Endodermal cell (in vitro differentiated cells): ENCODE measurements around the gene PCGF3. TPM values are rescaled to one million over a fixed set of nuclear protein-coding genes. Genes with fewer than 3 reads are reported as not detected.
A peak's percentile ranks its signal among the peaks of the same experiment; 100 is the strongest.

Experiments
- DNase-seq: peaks from one replicate; pipeline ENCODE4 v3.0.0-alpha.2; 2017
- H3K27ac ChIP-seq: 2 replicates; pipeline ENCODE4 v1.5.1; 2013; ENCODE audit warnings: mild to moderate bottlenecking, low read depth, low read length, moderate library complexity
- H3K27me3 ChIP-seq: 2 replicates; pipeline ENCODE4 v1.6.1; 2013; ENCODE audit warnings: mild to moderate bottlenecking, low read length, moderate library complexity; ENCODE audit not compliant: insufficient read depth, control insufficient read depth, poor library complexity, severe bottlenecking
- H3K36me3 ChIP-seq: 2 replicates; pipeline ENCODE4 v1.7.0; 2013; ENCODE audit warnings: mild to moderate bottlenecking, low read length, moderate library complexity; ENCODE audit not compliant: control insufficient read depth, insufficient read depth
- H3K4me1 ChIP-seq: one replicate; pipeline ENCODE4 v1.7.0; 2013; ENCODE audit warnings: low read length; ENCODE audit not compliant: control insufficient read depth, insufficient read depth
- H3K4me3 ChIP-seq: 2 replicates; pipeline ENCODE4 v1.5.1; 2013; ENCODE audit warnings: mild to moderate bottlenecking, low read length, moderate library complexity
- H3K9ac ChIP-seq: 2 replicates; pipeline ENCODE4 v1.6.1; 2013; ENCODE audit warnings: mild to moderate bottlenecking, low read length, moderate library complexity; ENCODE audit not compliant: poor library complexity, severe bottlenecking; ENCODE audit errors: extremely low read depth
- H3K9me3 ChIP-seq: 2 replicates; pipeline ENCODE4 v1.6.1; 2013; ENCODE audit warnings: mild to moderate bottlenecking, low read length, moderate library complexity; ENCODE audit not compliant: control insufficient read depth
- H3K27ac Mint-ChIP-seq: 2 replicates; pipeline ENCODE4 v1.8.0; 2020; ENCODE audit warnings: mixed read lengths
- H3K27me3 Mint-ChIP-seq: 2 replicates; pipeline ENCODE4 v1.8.0; 2021; ENCODE audit warnings: mild to moderate bottlenecking, mixed read lengths; ENCODE audit not compliant: insufficient read depth
- H3K36me3 Mint-ChIP-seq: 2 replicates; pipeline ENCODE4 v1.8.0; 2020; ENCODE audit warnings: low read depth, mixed read lengths
- H3K4me1 Mint-ChIP-seq: 2 replicates; pipeline ENCODE4 v1.8.0; 2020; ENCODE audit warnings: mixed read lengths
- H3K4me3 Mint-ChIP-seq: 2 replicates; pipeline ENCODE4 v1.8.0; 2020; ENCODE audit warnings: mild to moderate bottlenecking, moderate library complexity, mixed read lengths
- H3K9me3 Mint-ChIP-seq: 2 replicates; pipeline ENCODE4 v1.8.0; 2020; ENCODE audit warnings: mild to moderate bottlenecking, mixed read lengths
- CTCF ChIP-seq: fragments of 200-600 bp; sonication (generic); conservative IDR thresholded peaks from 2 replicates; pipeline ENCODE4 v1.5.0; 2021; ENCODE audit warnings: antibody characterized with exemption, mild to moderate bottlenecking
- WGBS, 2 experiments: methylation state at CpG; one replicate each; pipeline versions ENCODE4 v1.1.5 to v1.1.7; 2013; ENCODE audit warnings: missing lambda C conversion rate in 2 of 2, mixed read lengths in 1 of 2; ENCODE audit not compliant: insufficient coverage in 1 of 2, insufficient read length in 1 of 2; 5-methylcytosine and 5-hydroxymethylcytosine counted together
- total RNA-seq, 2 donors: library from RNA; stranded (reverse); fragmentation: NEBNext Ultra II Directional in 1 of 2; extraction: Animal tissue kit (Norgen Biotek cat#: 25700) in 1 of 2; gene quantifications; 2 replicates in 1 of 2; 3 replicates in 1 of 2; pipeline ENCODE4 v1.2.1, GENCODE V29; 2021

PCGF3 gene
- total RNA-seq, 2 donors from 2014 or later, result 53.1 to 64.0 TPM

- Histone ChIP-seq H3K4me1 (no peaks in the 10 kb centered on the region), H3K9me3 (peaks cover 17% of the 10 kb centered on the region), H3K36me3 (peaks cover 49% of the 10 kb centered on the region), H3K9ac (peak overlapping the region; percentile 100), H3K27ac (peak overlapping the region; percentile 99), H3K4me3 (peak overlapping the region; percentile 89), H3K27me3 (peaks cover 29% of the 10 kb centered on the region)
- H3K4me3 Mint-ChIP-seq, result peak overlapping the region; percentile 81
- H3K4me1 Mint-ChIP-seq, result peaks cover 23% of the 10 kb centered on the region
- H3K27me3 Mint-ChIP-seq, result peaks cover 33% of the 10 kb centered on the region
- H3K9me3 Mint-ChIP-seq, result no peaks in the 10 kb centered on the region
- H3K36me3 Mint-ChIP-seq, result peaks cover 46% of the 10 kb centered on the region
- WGBS, 2 experiments, result 8 to 13% methylated on average over 15 to 38 of the region's 38 CpGs
- no peak for TF ChIP-seq CTCF
- H3K27ac Mint-ChIP-seq, result peak overlapping the region; percentile 95
- no peak for DNase-seq
Observed at GRCh38 chr4:780716-781492, 75.3 kb downstream of the PCGF3 start.

GRCh38 chr4:781493-782216, 76.0 kb downstream of the PCGF3 start:
- peak; percentile 100 for DNase-seq
- 0 to 1% methylated on average over 28 to 57 of the region's 57 CpGs for WGBS, 2 experiments
- Mint-ChIP-seq H3K36me3 (peaks cover 42% of the 10 kb centered on the region), H3K27me3 (peaks cover 38% of the 10 kb centered on the region), H3K27ac (peak overlapping the region; percentile 95), H3K4me3 (peak overlapping the region; percentile 81), H3K9me3 (no peaks in the 10 kb centered on the region), H3K4me1 (peaks cover 23% of the 10 kb centered on the region)
- Histone ChIP-seq H3K9me3 (peaks cover 17% of the 10 kb centered on the region), H3K4me1 (no peaks in the 10 kb centered on the region), H3K9ac (peak overlapping the region; percentile 100), H3K4me3 (peak overlapping the region; percentile 89), H3K27me3 (peaks cover 37% of the 10 kb centered on the region), H3K36me3 (peaks cover 41% of the 10 kb centered on the region), H3K27ac (peak overlapping the region; percentile 99)
- no peak for TF ChIP-seq CTCF

- Mint-ChIP-seq H3K9me3 (no peaks in the 10 kb centered on the region), H3K36me3 (peaks cover 11% of the 10 kb centered on the region), H3K4me1 (peaks cover 23% of the 10 kb centered on the region), H3K27me3 (peaks cover 54% of the 10 kb centered on the region), H3K27ac (no peak overlapping the region), H3K4me3 (peak overlapping the region; percentile 24)
- no peak for DNase-seq
- no peaks in the 10 kb centered on the region for H3K4me1 ChIP-seq
- peaks cover 11% of the 10 kb centered on the region for H3K36me3 ChIP-seq
- 72 to 77% methylated on average over 35 to 57 of the region's 57 CpGs for WGBS, 2 experiments
- H3K9me3 ChIP-seq, result no peaks in the 10 kb centered on the region
- no peak overlapping the region for H3K27ac ChIP-seq
- H3K4me3 ChIP-seq, result no peak overlapping the region
- H3K9ac ChIP-seq, result no peak overlapping the region
- H3K27me3 ChIP-seq, result peaks cover 52% of the 10 kb centered on the region
- TF ChIP-seq CTCF, result no peak
Observed at GRCh38 chr4:784401-785331, 79.0 kb downstream of the PCGF3 start.
